ENCODE measurements around the gene GPR160. TPM values are rescaled to one million over a fixed set of nuclear protein-coding genes. Genes with fewer than 3 reads are reported as not detected.

Gene GPR160
- total RNA-seq, 1 experiment from 2014 or later: 15.7 TPM

DNA sequence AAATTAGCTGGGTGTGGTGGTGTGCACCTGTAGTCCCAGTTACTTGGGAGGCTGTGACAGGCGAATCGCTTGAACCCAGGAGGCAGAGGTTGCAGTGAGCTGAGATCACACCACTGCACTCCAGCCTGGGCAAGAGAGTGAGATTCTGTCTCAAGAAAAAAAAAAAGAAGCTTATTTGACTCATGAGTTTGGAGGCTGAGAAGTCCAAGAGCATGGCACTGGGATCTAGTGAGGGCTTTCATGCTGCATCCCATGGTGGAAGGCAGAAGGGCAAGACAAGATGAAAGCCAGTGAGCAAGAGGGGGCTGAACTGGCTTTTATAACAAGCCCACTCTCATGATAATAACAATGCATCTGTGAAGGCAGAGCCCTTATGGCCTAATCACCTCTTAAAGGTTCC, 37.7 kb upstream of the GPR160 start:
- H3F3A ChIP-seq (ENCODE audit: low read length, unreplicated experiment): no peaks in the 10 kb centered on the region
- no peak overlapping the region for H3K4me3 ChIP-seq (ENCODE audit: low read length)
- DNase-seq (no peak), ATAC-seq (no peak)
- H3K9me2 ChIP-seq (replicated peaks; ENCODE audit: low read length): no peaks in the 10 kb centered on the region
- POLR2A ChIA-PET (ENCODE audit: unreplicated experiment): no interaction called here
- H3K79me2 ChIP-seq (ENCODE audit: low read length): no peaks in the 10 kb centered on the region
- H3K27me3 ChIP-seq (ENCODE audit: low read length): no peaks in the 10 kb centered on the region
- H3K9me3 ChIP-seq (ENCODE audit: low read length): no peaks in the 10 kb centered on the region
- H2AFZ ChIP-seq (ENCODE audit: low read length): no peak overlapping the region
- H3K4me1 ChIP-seq (ENCODE audit: insufficient read depth, low read length): no peaks in the 10 kb centered on the region
- CTCF ChIA-PET: no interaction called here
- BruUV-seq (replicated peaks): no TSS peak
- no peaks in the 10 kb centered on the region for H4K20me1 ChIP-seq (ENCODE audit: low read length)
- H3K4me2 ChIP-seq (ENCODE audit: low read length): no peak overlapping the region
- intact Hi-C loops (cut with micrococcal nuclease): no loop called here
- no peak overlapping the region for H3K9ac ChIP-seq (ENCODE audit: low read length)
- H3K36me3 ChIP-seq (ENCODE audit: low read depth, low read length): no peaks in the 10 kb centered on the region
- H3K27ac ChIP-seq (ENCODE audit: low read length): no peak overlapping the region
- no peak for TF ChIP-seq EZH2 (IDR thresholded peaks at IDR 0.05; ENCODE audit: low read length, unreplicated experiment)
- no peak for TF ChIP-seq EZH2phosphoT487 (IDR thresholded peaks at IDR 0.05; ENCODE audit: borderline replicate concordance, low read length)
- no peak for TF ChIP-seq CTCF (conservative IDR thresholded peaks at IDR 0.05; ENCODE audit: low read depth, low read length)

DNA sequence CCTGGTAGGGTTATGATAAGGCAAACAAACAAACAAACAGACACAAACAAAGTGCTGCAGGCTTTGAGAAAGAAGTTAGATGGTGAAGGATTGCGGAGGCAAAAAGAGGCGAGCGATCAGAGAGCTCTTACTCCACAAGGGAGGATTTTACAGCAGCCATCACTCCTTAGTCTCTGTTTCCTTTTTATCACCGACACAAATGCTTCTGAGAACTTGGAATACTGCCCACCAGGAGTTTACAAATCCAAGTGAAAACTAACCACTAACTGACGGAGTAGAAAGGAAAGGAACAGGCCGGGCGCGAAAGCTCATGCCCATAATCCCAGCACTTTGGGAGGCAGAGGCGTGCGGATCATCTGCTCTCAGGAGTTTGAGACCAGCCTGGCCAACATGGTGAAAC, 35.6 kb upstream of the GPR160 start:
- Histone ChIP-seq H3K4me1 (ENCODE audit: insufficient read depth, low read length) (no peaks in the 10 kb centered on the region), H3K4me2 (ENCODE audit: low read length) (no peak overlapping the region), H4K20me1 (ENCODE audit: low read length) (no peaks in the 10 kb centered on the region), H3K27me3 (ENCODE audit: low read length) (no peaks in the 10 kb centered on the region), H3K27ac (ENCODE audit: low read length) (no peak overlapping the region), H3K9me3 (ENCODE audit: low read length) (no peaks in the 10 kb centered on the region), H3K4me3 (ENCODE audit: low read length) (no peak overlapping the region), H3K9ac (ENCODE audit: low read length) (no peak overlapping the region), H3K9me2 (replicated peaks; ENCODE audit: low read length) (no peaks in the 10 kb centered on the region), H3K36me3 (ENCODE audit: low read depth, low read length) (no peaks in the 10 kb centered on the region), H3K79me2 (ENCODE audit: low read length) (no peaks in the 10 kb centered on the region), H2AFZ (ENCODE audit: low read length) (no peak overlapping the region), H3F3A (ENCODE audit: low read length, unreplicated experiment) (no peaks in the 10 kb centered on the region)
- TF ChIP-seq EZH2phosphoT487 (IDR thresholded peaks at IDR 0.05; ENCODE audit: borderline replicate concordance, low read length) (no peak), CTCF (conservative IDR thresholded peaks at IDR 0.05; ENCODE audit: low read depth, low read length) (no peak)
- no peak for ATAC-seq
- intact Hi-C loops (cut with micrococcal nuclease): no loop called here
- CTCF ChIA-PET: no interaction called here
- POLR2A ChIA-PET (ENCODE audit: unreplicated experiment): no interaction called here
- BruUV-seq (replicated peaks): no TSS peak
- no peak for DNase-seq

- ATAC-seq (no peak), DNase-seq (no peak)
- no peak overlapping the region for H3K4me3 ChIP-seq (ENCODE audit: low read length)
- H3K9me3 ChIP-seq (ENCODE audit: low read length): no peaks in the 10 kb centered on the region
- intact Hi-C loops (cut with micrococcal nuclease): no loop called here
- H3K27me3 ChIP-seq (ENCODE audit: low read length): no peaks in the 10 kb centered on the region
- ChIA-PET CTCF (no interaction called here), POLR2A (ENCODE audit: unreplicated experiment) (no interaction called here)
- H3K9me2 ChIP-seq (replicated peaks; ENCODE audit: low read length): no peaks in the 10 kb centered on the region
- TF ChIP-seq CTCF (conservative IDR thresholded peaks at IDR 0.05; ENCODE audit: low read depth, low read length) (no peak), EZH2 (IDR thresholded peaks at IDR 0.05; ENCODE audit: low read length, unreplicated experiment) (no peak), EZH2phosphoT487 (IDR thresholded peaks at IDR 0.05; ENCODE audit: borderline replicate concordance, low read length) (no peak)
- H2AFZ ChIP-seq (ENCODE audit: low read length): no peak overlapping the region
- H3K4me1 ChIP-seq (ENCODE audit: insufficient read depth, low read length): no peaks in the 10 kb centered on the region
- no peaks in the 10 kb centered on the region for H4K20me1 ChIP-seq (ENCODE audit: low read length)
- no peak overlapping the region for H3K4me2 ChIP-seq (ENCODE audit: low read length)
- H3K27ac ChIP-seq (ENCODE audit: low read length): no peak overlapping the region
- no peaks in the 10 kb centered on the region for H3K36me3 ChIP-seq (ENCODE audit: low read depth, low read length)
- no TSS peak for BruUV-seq (replicated peaks)
- no peaks in the 10 kb centered on the region for H3K79me2 ChIP-seq (ENCODE audit: low read length)
- no peaks in the 10 kb centered on the region for H3F3A ChIP-seq (ENCODE audit: low read length, unreplicated experiment)
- no peak overlapping the region for H3K9ac ChIP-seq (ENCODE audit: low read length)
These were observed 34.9 kb upstream of the GPR160 start for GRCh38 chr3:170002879-170003278.

Measured in PC-3 (cell line).